ENCODE measurements around the gene AOPEP.

AOPEP gene

GRCh38 chr9:94772639-94773303 lies 46.3 kb downstream of the AOPEP start:
- Histone ChIP-seq H3K4me3 (ENCODE audit: low read depth, low read length) (no peak overlapping the region), H3K4me1 (ENCODE audit: control insufficient read depth, insufficient read depth, low read length) (no peaks in the 10 kb centered on the region), H3K27ac (ENCODE audit: extremely low read depth, low read depth, low read length) (no peak overlapping the region), H3K36me3 (ENCODE audit: control insufficient read depth in 2 of 2, insufficient read depth in 1 of 2, low read length in 2 of 2) (no peaks in the 10 kb centered on the region), H3K9me3 (ENCODE audit: control insufficient read depth, insufficient read depth, low read depth, low read length) (no peaks in the 10 kb centered on the region)
- CTCF ChIA-PET: interaction anchor here (0.6 to 2.1 kb wide), 5 partner anchors 11 to 361 kb away, joined by 3 to 8 read pairs (median 3); no protein-coding TSS in a partner anchor
- POLR2A ChIA-PET: no interaction called here
- TF ChIP-seq ZNF544 (tag by site-specific recombination; IDR thresholded peaks at IDR 0.05): no peak
- TF ChIP-seq ZFP69B (tag by site-specific recombination; IDR thresholded peaks at IDR 0.05): no peak
- no peak for TF ChIP-seq KLF1 (tag by site-specific recombination; IDR thresholded peaks at IDR 0.05)
- TF ChIP-seq, protein P1, sequence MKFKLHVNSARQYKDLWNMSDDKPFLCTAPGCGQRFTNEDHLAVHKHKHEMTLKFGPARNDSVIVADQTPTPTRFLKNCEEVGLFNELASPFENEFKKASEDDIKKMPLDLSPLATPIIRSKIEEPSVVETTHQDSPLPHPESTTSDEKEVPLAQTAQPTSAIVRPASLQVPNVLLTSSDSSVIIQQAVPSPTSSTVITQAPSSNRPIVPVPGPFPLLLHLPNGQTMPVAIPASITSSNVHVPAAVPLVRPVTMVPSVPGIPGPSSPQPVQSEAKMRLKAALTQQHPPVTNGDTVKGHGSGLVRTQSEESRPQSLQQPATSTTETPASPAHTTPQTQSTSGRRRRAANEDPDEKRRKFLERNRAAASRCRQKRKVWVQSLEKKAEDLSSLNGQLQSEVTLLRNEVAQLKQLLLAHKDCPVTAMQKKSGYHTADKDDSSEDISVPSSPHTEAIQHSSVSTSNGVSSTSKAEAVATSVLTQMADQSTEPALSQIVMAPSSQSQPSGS (tag by site-specific recombination; IDR thresholded peaks at IDR 0.05; ENCODE audit: low read depth): no peak
- no peak for TF ChIP-seq HOXC10 (CRISPR knock-in tag; IDR thresholded peaks at IDR 0.05)
- no peak for TF ChIP-seq ZNF423 (tag by site-specific recombination; IDR thresholded peaks at IDR 0.05)
- no peak for TF ChIP-seq EGR2 (tag by site-specific recombination; IDR thresholded peaks at IDR 0.05; ENCODE audit: low read depth)
- TF ChIP-seq ZNF114 (tag by site-specific recombination; IDR thresholded peaks at IDR 0.05): no peak
- no peak for TF ChIP-seq ZNF324 (tag by site-specific recombination; IDR thresholded peaks at IDR 0.05)
- TF ChIP-seq ZNF16 (tag by site-specific recombination; IDR thresholded peaks at IDR 0.05; ENCODE audit: low read depth): no peak
- no peak for TF ChIP-seq ELK4 (IDR thresholded peaks at IDR 0.05; ENCODE audit: borderline replicate concordance, low read depth, low read length)
- TF ChIP-seq MYNN (tag by site-specific recombination; IDR thresholded peaks at IDR 0.05; ENCODE audit: borderline replicate concordance): no peak

- H3K9me3 ChIP-seq (ENCODE audit: control insufficient read depth, insufficient read depth, low read depth, low read length): no peaks in the 10 kb centered on the region
- POLR2A ChIA-PET: no interaction called here
- no peak for TF ChIP-seq ZNF2 (tag by site-specific recombination; IDR thresholded peaks at IDR 0.05)
- no peak for TF ChIP-seq ZNF350 (tag by site-specific recombination; IDR thresholded peaks at IDR 0.05)
- TF ChIP-seq HOXC10 (CRISPR knock-in tag; IDR thresholded peaks at IDR 0.05): no peak
- no peak for TF ChIP-seq ZNF624 (tag by site-specific recombination; IDR thresholded peaks at IDR 0.05)
- no peak for TF ChIP-seq ZNF19 (tag by site-specific recombination; IDR thresholded peaks at IDR 0.05; ENCODE audit: low read depth)
- no peak for TF ChIP-seq ZNF221 (tag by site-specific recombination; IDR thresholded peaks at IDR 0.05; ENCODE audit: borderline replicate concordance)
- TF ChIP-seq ZNF121 (tag by site-specific recombination; IDR thresholded peaks at IDR 0.05): no peak
- no peak for TF ChIP-seq ZNF792 (tag by site-specific recombination; IDR thresholded peaks at IDR 0.05)
- no peak for TF ChIP-seq ZNF394 (tag by site-specific recombination; IDR thresholded peaks at IDR 0.05; ENCODE audit: borderline replicate concordance)
- TF ChIP-seq, protein P2, sequence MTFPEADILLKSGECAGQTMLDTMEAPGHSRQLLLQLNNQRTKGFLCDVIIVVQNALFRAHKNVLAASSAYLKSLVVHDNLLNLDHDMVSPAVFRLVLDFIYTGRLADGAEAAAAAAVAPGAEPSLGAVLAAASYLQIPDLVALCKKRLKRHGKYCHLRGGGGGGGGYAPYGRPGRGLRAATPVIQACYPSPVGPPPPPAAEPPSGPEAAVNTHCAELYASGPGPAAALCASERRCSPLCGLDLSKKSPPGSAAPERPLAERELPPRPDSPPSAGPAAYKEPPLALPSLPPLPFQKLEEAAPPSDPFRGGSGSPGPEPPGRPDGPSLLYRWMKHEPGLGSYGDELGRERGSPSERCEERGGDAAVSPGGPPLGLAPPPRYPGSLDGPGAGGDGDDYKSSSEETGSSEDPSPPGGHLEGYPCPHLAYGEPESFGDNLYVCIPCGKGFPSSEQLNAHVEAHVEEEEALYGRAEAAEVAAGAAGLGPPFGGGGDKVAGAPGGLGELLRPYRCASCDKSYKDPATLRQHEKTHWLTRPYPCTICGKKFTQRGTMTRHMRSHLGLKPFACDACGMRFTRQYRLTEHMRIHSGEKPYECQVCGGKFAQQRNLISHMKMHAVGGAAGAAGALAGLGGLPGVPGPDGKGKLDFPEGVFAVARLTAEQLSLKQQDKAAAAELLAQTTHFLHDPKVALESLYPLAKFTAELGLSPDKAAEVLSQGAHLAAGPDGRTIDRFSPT (tag by site-specific recombination; IDR thresholded peaks at IDR 0.05): no peak
- TF ChIP-seq ZEB2 (tag by site-specific recombination; IDR thresholded peaks at IDR 0.05): no peak
- TF ChIP-seq INSM2 (tag by site-specific recombination; IDR thresholded peaks at IDR 0.05): no peak
- TF ChIP-seq ZNF335 (tag by site-specific recombination; conservative IDR thresholded peaks at IDR 0.05): no peak
- TF ChIP-seq, protein P3, sequence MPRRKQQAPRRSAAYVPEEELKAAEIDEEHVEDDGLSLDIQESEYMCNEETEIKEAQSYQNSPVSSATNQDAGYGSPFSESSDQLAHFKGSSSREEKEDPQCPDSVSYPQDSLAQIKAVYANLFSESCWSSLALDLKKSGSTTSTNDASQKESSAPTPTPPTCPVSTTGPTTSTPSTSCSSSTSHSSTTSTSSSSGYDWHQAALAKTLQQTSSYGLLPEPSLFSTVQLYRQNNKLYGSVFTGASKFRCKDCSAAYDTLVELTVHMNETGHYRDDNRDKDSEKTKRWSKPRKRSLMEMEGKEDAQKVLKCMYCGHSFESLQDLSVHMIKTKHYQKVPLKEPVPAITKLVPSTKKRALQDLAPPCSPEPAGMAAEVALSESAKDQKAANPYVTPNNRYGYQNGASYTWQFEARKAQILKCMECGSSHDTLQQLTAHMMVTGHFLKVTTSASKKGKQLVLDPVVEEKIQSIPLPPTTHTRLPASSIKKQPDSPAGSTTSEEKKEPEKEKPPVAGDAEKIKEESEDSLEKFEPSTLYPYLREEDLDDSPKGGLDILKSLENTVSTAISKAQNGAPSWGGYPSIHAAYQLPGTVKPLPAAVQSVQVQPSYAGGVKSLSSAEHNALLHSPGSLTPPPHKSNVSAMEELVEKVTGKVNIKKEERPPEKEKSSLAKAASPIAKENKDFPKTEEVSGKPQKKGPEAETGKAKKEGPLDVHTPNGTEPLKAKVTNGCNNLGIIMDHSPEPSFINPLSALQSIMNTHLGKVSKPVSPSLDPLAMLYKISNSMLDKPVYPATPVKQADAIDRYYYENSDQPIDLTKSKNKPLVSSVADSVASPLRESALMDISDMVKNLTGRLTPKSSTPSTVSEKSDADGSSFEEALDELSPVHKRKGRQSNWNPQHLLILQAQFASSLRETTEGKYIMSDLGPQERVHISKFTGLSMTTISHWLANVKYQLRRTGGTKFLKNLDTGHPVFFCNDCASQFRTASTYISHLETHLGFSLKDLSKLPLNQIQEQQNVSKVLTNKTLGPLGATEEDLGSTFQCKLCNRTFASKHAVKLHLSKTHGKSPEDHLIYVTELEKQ (tag by site-specific recombination; IDR thresholded peaks at IDR 0.05; ENCODE audit: borderline replicate concordance): no peak
- TF ChIP-seq ZSCAN30 (tag by site-specific recombination; IDR thresholded peaks at IDR 0.05): no peak
Observed at GRCh38 chr9:94773655-94774054, 47.2 kb downstream of the AOPEP start.

More at GRCh38 chr9:94773655-94774054, 47.2 kb downstream of the AOPEP start:
- H3K36me3 ChIP-seq (ENCODE audit: control insufficient read depth in 2 of 2, insufficient read depth in 1 of 2, low read length in 2 of 2): no peaks in the 10 kb centered on the region
- H3K4me1 ChIP-seq (ENCODE audit: control insufficient read depth, insufficient read depth, low read length): no peaks in the 10 kb centered on the region
- no peak overlapping the region for H3K4me3 ChIP-seq (ENCODE audit: low read depth, low read length)
- CTCF ChIA-PET: interaction anchor here (0.6 to 2.1 kb wide), 3 partner anchors 10 to 353 kb away, joined by 3 to 8 read pairs (median 4); no protein-coding TSS in a partner anchor
- H3K27ac ChIP-seq (ENCODE audit: extremely low read depth, low read depth, low read length): no peak overlapping the region

Data from HEK293 (cell line).